GM12864 (cell line): ENCODE results near the gene MALAT1.

ENCODE experiments used
- DNase-seq: peaks from one replicate; pipeline ENCODE4 v3.0.0-alpha.2; 2011; ENCODE audit warnings: low read depth
- H3K4me3 ChIP-seq: 2 replicates; pipeline ENCODE4 v1.5.1; 2011; ENCODE audit warnings: mild to moderate bottlenecking, low read depth, low read length, control low read depth
- CTCF ChIP-seq: IDR thresholded peaks from 2 replicates; pipeline ENCODE4 v1.5.1; 2011; ENCODE audit warnings: low read depth, mild to moderate bottlenecking, moderate library complexity, low read length, control low read depth, inconsistent platforms; ENCODE audit errors: missing control alignments

MALAT1 gene

GRCh38 chr11:65474864-65475263 is 24.0 kb upstream of the MALAT1 start:
- DNase-seq, result no peak
- no peak for TF ChIP-seq CTCF
- H3K4me3 ChIP-seq, result no peak overlapping the region

DNA sequence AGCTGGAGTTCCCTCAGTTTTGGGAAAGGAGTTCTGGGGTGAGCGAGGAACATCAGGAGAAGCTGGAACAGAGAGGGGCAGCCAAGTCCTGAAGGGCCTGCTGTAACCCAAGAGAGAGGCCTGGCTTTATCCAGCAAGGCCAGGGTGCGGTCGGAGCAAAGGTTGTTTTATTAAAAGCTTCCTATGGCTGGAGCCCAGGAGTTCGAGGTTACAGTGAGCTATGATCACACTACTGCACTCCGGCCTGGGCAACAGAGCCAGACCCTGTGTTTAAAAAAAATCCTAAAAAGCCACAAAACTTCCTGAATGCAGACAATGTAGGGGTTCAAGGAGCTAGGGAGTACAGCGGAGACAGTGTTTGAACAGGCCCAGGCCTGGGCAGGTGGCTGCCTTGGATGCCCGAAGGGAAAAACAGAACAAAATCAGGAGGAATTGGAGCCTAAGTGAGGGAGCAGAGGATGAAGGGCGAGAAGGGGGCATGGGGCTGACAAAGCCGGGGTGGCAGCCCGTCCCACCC is 22.2 kb upstream of the MALAT1 start:
- H3K4me3 ChIP-seq, result peak overlapping the region; percentile 89
- no peak for TF ChIP-seq CTCF
- DNase-seq, result no peak

DNA sequence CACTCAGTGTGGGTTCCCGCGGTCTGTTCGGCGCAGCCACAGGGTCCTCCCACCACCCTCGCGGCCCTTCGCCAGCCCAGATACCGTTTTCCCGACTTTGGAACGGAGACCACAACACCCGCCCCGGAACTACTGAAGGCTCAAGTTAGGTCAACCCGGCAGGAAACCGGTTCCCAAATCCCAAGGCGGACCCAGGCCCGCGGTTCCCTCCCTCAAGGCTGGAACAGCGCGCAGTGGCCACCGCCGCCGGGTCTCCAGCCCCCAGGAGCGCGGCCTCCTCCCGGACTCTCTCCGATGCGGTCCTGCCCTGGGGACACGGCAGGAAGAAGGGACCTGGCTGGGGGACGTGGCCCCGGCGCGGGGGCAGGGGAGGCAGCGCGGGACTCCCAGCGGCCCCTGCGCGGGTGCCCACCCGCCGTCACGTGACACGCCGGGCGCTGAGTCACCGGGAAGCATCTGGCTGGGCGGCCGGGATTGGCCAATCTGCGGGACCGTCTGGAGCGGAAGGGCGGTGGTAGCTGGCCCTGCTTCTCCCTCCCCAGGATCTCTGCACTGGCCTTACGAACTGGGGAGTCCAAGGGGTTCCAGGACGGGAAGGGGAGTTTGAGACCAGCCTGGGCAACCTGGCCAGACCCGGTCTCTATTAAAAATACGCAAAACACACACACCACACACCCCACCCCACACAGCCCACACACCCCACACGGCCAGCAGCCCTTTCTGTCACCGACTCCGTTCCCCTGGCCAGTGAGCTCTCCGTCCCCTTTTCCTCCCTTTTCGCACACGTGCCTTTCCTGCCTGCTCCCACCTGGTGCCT is 21.5 kb upstream of the MALAT1 start:
- peak overlapping the region; percentile 89 for H3K4me3 ChIP-seq
- no peak for TF ChIP-seq CTCF
- no peak for DNase-seq

- DNase-seq, result no peak
- H3K4me3 ChIP-seq, result no peak overlapping the region; the same call in 1 of the 2 replicates
- no peak for TF ChIP-seq CTCF
These were observed 20.3 kb upstream of the MALAT1 start for GRCh38 chr11:65478388-65479183.

DNA sequence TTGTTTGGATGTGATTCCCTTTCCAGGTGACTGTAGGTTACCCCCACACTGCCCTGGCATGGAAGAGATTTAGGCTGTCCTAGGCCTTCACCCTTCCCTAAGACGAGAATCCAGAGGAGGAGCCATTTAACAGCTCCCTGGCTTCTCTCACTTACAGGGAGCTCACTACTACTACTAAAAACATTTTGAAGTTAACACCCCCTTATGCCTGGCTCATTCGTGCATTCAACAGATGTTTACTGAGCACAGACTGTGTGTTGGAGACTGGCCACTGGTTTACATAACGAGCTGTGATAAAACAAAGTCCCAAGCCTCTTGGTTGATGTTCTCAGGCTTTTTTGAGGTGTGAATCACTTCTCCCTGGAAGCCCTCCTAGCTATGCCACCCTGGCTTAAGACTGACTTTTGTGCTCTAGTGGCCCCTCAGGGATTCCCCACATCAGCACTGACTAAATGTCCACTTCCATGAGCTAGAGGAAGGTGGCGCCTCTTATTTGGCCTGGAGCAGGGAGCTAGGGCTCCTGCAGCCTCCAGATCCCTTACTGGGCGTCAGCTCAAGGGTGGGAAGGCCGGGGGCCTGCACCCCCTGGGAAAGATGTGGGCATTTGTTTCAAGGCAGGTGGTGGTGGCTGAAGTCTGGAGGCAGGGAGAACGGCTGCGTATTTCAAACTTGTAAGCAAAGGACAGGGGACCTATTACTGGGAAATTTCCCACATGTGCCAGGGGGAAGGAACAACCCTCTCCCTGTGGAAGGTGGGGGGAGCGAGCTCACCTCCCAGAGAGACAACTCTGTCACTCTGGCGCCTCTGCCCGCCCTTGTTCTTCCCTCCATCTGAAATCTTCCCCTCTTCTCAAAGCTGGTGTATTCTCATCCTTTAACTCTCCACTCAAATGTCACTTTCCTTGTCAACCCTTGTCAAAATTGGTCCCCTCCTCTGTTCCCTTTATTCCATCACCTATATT is 19.4 kb upstream of the MALAT1 start:
- no peak overlapping the region for H3K4me3 ChIP-seq
- no peak for DNase-seq
- no peak for TF ChIP-seq CTCF

DNA sequence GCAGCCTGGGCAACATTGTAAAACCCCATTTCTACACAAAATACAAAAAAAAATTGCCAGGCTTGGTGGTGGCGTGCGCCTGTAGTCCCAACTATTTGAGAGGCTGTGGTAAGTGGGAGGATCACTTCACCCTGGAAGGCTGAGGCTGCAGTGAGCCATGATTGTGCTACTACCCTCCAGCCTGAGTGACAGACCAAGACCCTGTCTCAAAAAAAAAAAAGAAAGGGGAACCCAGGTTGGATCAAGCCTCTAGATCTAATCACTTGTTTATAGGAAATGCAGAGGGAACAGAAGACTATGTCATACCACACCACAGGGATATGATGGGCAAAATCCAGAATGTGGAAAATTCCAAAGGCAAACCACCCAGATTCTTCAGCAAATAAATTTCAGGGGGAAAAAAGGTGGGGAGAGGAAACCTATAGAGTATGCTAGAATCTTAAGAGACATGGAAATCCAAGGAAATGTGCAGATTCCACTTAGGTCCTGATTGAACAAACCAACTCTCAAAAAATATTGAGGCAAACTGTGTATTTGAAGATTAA is 16.5 kb upstream of the MALAT1 start:
- no peak for TF ChIP-seq CTCF
- H3K4me3 ChIP-seq, result no peak overlapping the region
- no peak for DNase-seq
